T-cell (primary cell): ENCODE results near the gene MYO15A. TPM values are rescaled to one million over a fixed set of nuclear protein-coding genes. Genes with fewer than 3 reads are reported as not detected.

Experiments used
- ATAC-seq, 4 experiments: fragments of 200-7000 bp in 3 of 4; fragments of 150-1000 bp in 1 of 4; cut with Tn5 transposase; replicated peaks in 1 of 4; 1 replicate in 3 of 4; 2 replicates in 1 of 4; pipeline ENCODE4 v1.10.0; 2021; ENCODE audit warnings: moderate library complexity in 3 of 4, mild to moderate bottlenecking in 2 of 4, moderate number of reproducible peaks in 1 of 4
- CTCF ChIA-PET, 2 donors: fragments of 300-600 bp; sonication (Branson Sonifier 250); formaldehyde crosslinking; loops; one replicate each; lab custom pipeline; 2022; ENCODE audit warnings: antibody characterized with exemption in 2 of 2; lab: Charles Lee
- POLR2A ChIA-PET, 2 donors: fragments of 300-600 bp; sonication (Branson Sonifier 250); formaldehyde crosslinking; loops; one replicate each; lab custom pipeline; 2022; ENCODE audit warnings: antibody characterized with exemption in 2 of 2; lab: Charles Lee
- DNase-seq, 35 experiments: peaks; one replicate each; pipeline versions ENCODE4 v3.0.0 to v3.0.0-alpha.2; 2013 to 2023
- H3K27ac ChIP-seq: one replicate; pipeline ENCODE4 v1.5.1; 2013; ENCODE audit warnings: low read length
- H3K27me3 ChIP-seq, 2 experiments: replicated peaks in 1 of 2; 1 replicate in 1 of 2; 2 replicates in 1 of 2; pipeline versions ENCODE4 v1.6.1 to v1.7.0; 2013; ENCODE audit warnings: low read length in 1 of 2, mixed read lengths in 1 of 2; ENCODE audit not compliant: control insufficient read depth in 2 of 2, insufficient read depth in 2 of 2; ENCODE audit errors: extremely low read depth in 1 of 2
- H3K36me3 ChIP-seq, 2 donors: 1 replicate in 1 of 2; 2 replicates in 1 of 2; pipeline versions ENCODE4 v1.6.1 to v1.7.0; 2013; ENCODE audit warnings: low read length in 1 of 2; ENCODE audit not compliant: control insufficient read depth in 2 of 2, insufficient read depth in 1 of 2; ENCODE audit errors: extremely low read depth in 1 of 2
- H3K4me1 ChIP-seq, 2 experiments: 1 replicate in 1 of 2; 2 replicates in 1 of 2; pipeline versions ENCODE4 v1.6.1 to v1.7.0; 2013; ENCODE audit warnings: low read length in 2 of 2, mixed read lengths in 1 of 2; ENCODE audit not compliant: insufficient read depth in 2 of 2, control insufficient read depth in 1 of 2; ENCODE audit errors: extremely low read depth in 1 of 2
- H3K4me3 ChIP-seq, 2 donors: 1 replicate in 1 of 2; 2 replicates in 1 of 2; pipeline versions ENCODE4 v1.5.1 to v1.7.0; 2013; ENCODE audit warnings: mild to moderate bottlenecking in 2 of 2, low read length in 1 of 2, moderate library complexity in 1 of 2; ENCODE audit not compliant: control insufficient read depth in 1 of 2; ENCODE audit errors: extremely low read depth in 1 of 2
- H3K9me3 ChIP-seq: 2 replicates; pipeline ENCODE4 v1.7.0; 2013
- H3K27ac Mint-ChIP-seq, 2 donors: one replicate each; pipeline ENCODE4 v1.8.0; 2020 to 2021; ENCODE audit warnings: mild to moderate bottlenecking in 2 of 2, mixed read lengths in 2 of 2
- H3K27me3 Mint-ChIP-seq, 2 donors: one replicate each; pipeline ENCODE4 v1.8.0; 2021 to 2022; ENCODE audit warnings: mixed read lengths in 2 of 2
- H3K36me3 Mint-ChIP-seq: one replicate; pipeline ENCODE4 v1.8.0; 2021; ENCODE audit warnings: mixed read lengths
- H3K4me1 Mint-ChIP-seq, 3 donors: one replicate each; pipeline ENCODE4 v1.8.0; 2020 to 2022; ENCODE audit warnings: mixed read lengths in 3 of 3, mild to moderate bottlenecking in 1 of 3
- H3K4me3 Mint-ChIP-seq, 3 donors: one replicate each; pipeline ENCODE4 v1.8.0; 2020 to 2022; ENCODE audit warnings: mild to moderate bottlenecking in 3 of 3, mixed read lengths in 3 of 3, moderate library complexity in 3 of 3
- H3K9me3 Mint-ChIP-seq, 3 donors: one replicate each; pipeline ENCODE4 v1.8.0; 2020 to 2022; ENCODE audit warnings: mixed read lengths in 3 of 3
- WGBS: methylation state at CpG from one replicate; pipeline ENCODE4 v1.1.5; 2013; ENCODE audit warnings: missing lambda C conversion rate; ENCODE audit not compliant: insufficient coverage; 5-methylcytosine and 5-hydroxymethylcytosine counted together
- total RNA-seq, 35 experiments: library from RNA in 6 of 35; stranded (reverse) in 6 of 35; fragments of 120-200 nt in 1 of 35; gene quantifications; one replicate each; pipeline versions ENCODE4 v1.2.1 to v1.2.4 and lab custom pipeline; 2013 to 2026

MYO15A gene
- total RNA-seq, 5 donors from 2014 or later (not counting 1 experiment from before 2014, with no cell fraction given), result 0.76 to 1.9 (median 1.3) TPM

DNA sequence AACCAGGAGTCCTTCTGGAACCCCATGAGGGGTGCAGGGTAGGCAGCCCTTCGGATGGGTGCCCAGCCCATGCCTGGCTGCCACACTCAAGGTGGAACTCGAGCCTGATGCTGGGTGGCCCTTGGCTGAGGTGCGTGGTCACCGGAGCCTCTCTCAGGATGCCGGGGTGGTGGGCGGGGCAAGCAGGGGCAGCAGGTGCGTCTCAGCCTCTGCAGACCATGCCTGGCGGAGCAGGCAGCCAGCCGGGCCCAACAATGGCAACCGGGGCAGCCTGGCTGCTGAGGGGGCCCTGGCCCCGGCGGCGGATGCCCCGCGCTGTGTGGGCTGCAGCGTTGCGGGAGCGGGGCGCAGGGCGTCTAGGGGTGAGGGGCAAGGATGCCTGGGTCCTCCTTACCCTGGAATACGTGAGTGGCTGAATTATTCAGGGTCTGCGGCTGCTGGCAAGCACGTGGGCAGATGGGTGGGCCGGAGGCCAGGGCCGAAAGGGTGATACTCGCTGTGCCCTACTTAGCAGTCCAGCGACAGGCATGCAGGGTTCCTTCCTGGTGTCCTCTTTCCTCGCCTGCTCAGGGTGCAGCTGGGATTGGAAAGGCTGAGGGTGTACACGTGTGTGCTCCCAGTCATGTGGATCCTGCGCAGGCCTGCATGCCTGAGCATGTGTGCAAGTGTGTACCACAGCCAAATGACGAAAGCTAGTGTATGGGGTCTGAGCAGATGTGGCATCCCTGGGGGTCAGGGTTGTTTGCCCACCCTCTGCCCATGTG is 14.6 kb downstream of the MYO15A start:
- no peak overlapping the region for H3K4me3 Mint-ChIP-seq
- ChIA-PET POLR2A (no interaction called here), CTCF (interaction anchor here in 1 of 2 donors (0.6 kb wide), 1 partner anchor 47 kb away, joined by 3 read pairs; no protein-coding TSS in a partner anchor)
- peak in 1 of 4 experiments; percentile 24 for ATAC-seq
- H3K4me1 Mint-ChIP-seq, result no peaks in the 10 kb centered on the region
- H3K9me3 Mint-ChIP-seq, result no peaks in the 10 kb centered on the region
- Histone ChIP-seq H3K9me3 (no peaks in the 10 kb centered on the region), H3K36me3 (no peaks in the 10 kb centered on the region), H3K4me3 (no peak overlapping the region), H3K27ac (no peak overlapping the region), H3K4me1 (no peaks in the 10 kb centered on the region), H3K27me3 (peaks cover 0 to 26% of the 10 kb centered on the region in 2 experiments)
- no peak for DNase-seq
- WGBS, result 83% methylated on average over 29 of the region's 31 CpGs
- no peaks in the 10 kb centered on the region for H3K36me3 Mint-ChIP-seq
- no peaks in the 10 kb centered on the region for H3K27me3 Mint-ChIP-seq
- H3K27ac Mint-ChIP-seq, result no peak overlapping the region

DNA sequence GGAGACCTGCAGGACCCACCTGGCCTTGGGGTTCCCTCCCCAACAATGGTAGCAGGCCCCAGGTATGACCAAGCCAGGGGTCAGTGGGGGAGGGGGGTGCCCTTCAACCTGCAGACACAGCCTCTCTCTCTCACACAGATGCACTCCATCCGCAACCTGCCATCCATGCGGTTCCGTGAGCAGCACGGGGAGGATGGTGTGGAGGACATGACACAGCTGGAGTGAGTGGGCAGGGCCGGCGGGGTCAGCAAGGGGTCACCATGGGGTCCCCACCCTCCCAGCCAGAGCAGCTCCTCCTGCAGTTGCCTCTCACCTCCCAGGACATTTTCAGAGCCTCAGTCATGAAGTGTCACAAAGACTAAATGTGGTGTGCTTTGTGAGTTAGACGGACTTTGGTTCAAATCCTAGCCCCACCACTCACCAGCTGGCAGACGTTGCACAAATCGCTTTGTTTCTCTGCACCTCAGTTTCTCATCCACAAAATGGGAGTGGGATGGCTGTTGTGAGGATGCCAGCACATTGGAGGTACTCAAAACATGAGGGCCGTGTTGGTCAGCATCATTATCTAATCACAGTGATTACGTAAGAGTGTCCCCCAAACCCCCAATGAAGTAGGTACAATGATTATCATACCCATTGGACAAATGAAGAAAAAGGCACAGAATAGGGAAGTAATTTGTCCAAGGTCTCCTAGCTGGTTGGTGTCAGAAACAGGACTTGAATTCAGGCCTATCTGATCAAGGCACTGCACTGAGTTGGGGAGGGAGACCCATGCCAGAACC is 16.0 kb downstream of the MYO15A start:
- Histone ChIP-seq H3K4me3 (no peak overlapping the region), H3K27me3 (peaks cover 0 to 22% of the 10 kb centered on the region in 2 experiments), H3K4me1 (no peaks in the 10 kb centered on the region), H3K36me3 (no peaks in the 10 kb centered on the region), H3K9me3 (no peaks in the 10 kb centered on the region), H3K27ac (no peak overlapping the region)
- no peaks in the 10 kb centered on the region for H3K27me3 Mint-ChIP-seq
- no peaks in the 10 kb centered on the region for H3K36me3 Mint-ChIP-seq
- no peaks in the 10 kb centered on the region for H3K4me1 Mint-ChIP-seq
- 70% methylated on average over 2 of the region's 11 CpGs for WGBS
- CTCF ChIA-PET, result interaction anchor here in 1 of 2 donors (0.6 kb wide), 1 partner anchor 38 kb away, joined by 5 read pairs; no protein-coding TSS in a partner anchor
- H3K27ac Mint-ChIP-seq, result no peak overlapping the region
- no peak overlapping the region for H3K4me3 Mint-ChIP-seq
- H3K9me3 Mint-ChIP-seq, result no peaks in the 10 kb centered on the region
- DNase-seq (no peak), ATAC-seq (no peak)
- POLR2A ChIA-PET, result no interaction called here

DNA sequence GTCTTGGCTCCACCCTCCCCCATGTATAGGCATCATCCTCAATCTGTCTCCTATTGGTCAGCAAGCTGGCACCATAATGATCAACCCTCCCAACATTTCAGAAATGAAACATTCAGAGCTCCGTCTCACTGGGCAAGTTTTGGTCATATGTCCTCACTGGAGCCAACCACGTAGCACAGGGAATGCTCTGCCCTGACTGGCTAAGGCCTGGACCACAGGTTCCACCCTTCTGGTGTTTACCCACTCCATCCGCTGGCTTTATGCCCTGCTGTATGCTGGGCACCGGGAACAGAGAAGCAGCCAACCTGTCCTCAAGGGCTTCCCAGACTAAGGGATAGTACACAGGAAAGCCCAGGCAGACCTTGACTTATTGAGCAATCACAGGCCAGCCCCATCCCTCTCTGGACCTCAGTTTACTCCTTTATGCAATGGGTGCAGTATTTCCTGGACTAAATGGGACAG is 20.5 kb downstream of the MYO15A start:
- no peaks in the 10 kb centered on the region for H3K4me1 Mint-ChIP-seq
- no peaks in the 10 kb centered on the region for H3K36me3 Mint-ChIP-seq
- Histone ChIP-seq H3K27me3 (peaks cover 0 to 6% of the 10 kb centered on the region in 2 experiments), H3K9me3 (no peaks in the 10 kb centered on the region), H3K4me1 (no peaks in the 10 kb centered on the region), H3K27ac (no peak overlapping the region), H3K4me3 (no peak overlapping the region), H3K36me3 (no peaks in the 10 kb centered on the region)
- no peak overlapping the region for H3K27ac Mint-ChIP-seq
- ATAC-seq (no peak), DNase-seq (no peak)
- WGBS, result 69% methylated on average over 3 of the region's 4 CpGs
- no peaks in the 10 kb centered on the region for H3K27me3 Mint-ChIP-seq
- H3K9me3 Mint-ChIP-seq, result no peaks in the 10 kb centered on the region
- H3K4me3 Mint-ChIP-seq, result no peak overlapping the region
- ChIA-PET CTCF (no interaction called here), POLR2A (no interaction called here)

DNA sequence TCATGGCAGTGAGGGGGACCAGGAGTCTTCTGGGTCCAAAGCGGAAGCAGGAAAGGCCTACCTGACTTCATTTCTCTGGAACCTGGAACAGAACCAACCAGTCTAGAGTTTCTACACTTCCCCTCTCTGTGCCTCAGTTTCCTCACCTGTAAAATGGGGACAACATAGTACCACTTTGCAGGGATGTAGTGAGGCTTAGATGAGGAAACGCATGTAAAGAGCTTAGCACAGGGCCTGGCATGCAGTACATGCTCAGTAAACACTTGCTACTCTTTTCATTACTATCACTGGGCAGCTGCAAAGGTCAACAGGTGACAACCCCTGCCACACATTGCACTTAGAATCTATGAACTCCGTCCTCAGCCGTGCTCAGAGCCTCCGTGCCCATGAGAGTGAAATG is 24.2 kb downstream of the MYO15A start:
- Mint-ChIP-seq H3K27ac (no peak overlapping the region), H3K27me3 (no peaks in the 10 kb centered on the region), H3K36me3 (no peaks in the 10 kb centered on the region), H3K4me1 (no peaks in the 10 kb centered on the region), H3K4me3 (no peak overlapping the region), H3K9me3 (no peaks in the 10 kb centered on the region)
- peaks cover 0 to 8% of the 10 kb centered on the region in 2 experiments for H3K27me3 ChIP-seq
- 79% methylated on average over 2 of the region's 5 CpGs for WGBS
- H3K27ac ChIP-seq, result no peak overlapping the region
- H3K9me3 ChIP-seq, result no peaks in the 10 kb centered on the region
- no peak for DNase-seq
- ChIA-PET CTCF (no interaction called here), POLR2A (interaction anchor here in 1 of 2 donors (0.5 kb wide), 1 partner anchor 1654 kb away, joined by 3 read pairs; no protein-coding TSS in a partner anchor)
- no peaks in the 10 kb centered on the region for H3K4me1 ChIP-seq
- H3K4me3 ChIP-seq, result no peak overlapping the region
- H3K36me3 ChIP-seq, result no peaks in the 10 kb centered on the region
- ATAC-seq, result no peak

DNA sequence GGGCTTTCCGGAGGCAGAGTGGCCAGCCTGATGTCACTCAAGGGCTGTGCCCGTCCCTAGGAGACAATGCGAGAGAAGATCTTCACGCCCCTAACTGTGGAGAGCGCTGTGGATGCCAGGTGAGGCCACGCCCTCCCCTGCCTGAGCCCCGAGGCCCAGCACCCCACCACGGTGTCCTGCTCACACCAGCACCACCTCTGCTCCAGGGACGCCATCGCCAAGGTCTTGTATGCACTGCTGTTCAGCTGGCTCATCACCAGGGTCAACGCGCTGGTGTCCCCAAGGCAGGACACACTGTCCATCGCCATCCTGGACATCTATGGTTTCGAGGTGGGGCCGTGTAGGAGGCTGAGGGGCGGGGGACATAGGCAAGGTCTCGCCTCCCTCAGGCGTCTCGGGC is 27.8 kb downstream of the MYO15A start:
- Histone ChIP-seq H3K27ac (no peak overlapping the region), H3K27me3 (peaks cover 0 to 22% of the 10 kb centered on the region in 2 experiments), H3K4me3 (no peak overlapping the region), H3K9me3 (no peaks in the 10 kb centered on the region), H3K36me3 (no peaks in the 10 kb centered on the region), H3K4me1 (peaks cover 0 to 5% of the 10 kb centered on the region in 2 experiments)
- no peaks in the 10 kb centered on the region for H3K36me3 Mint-ChIP-seq
- H3K4me3 Mint-ChIP-seq, result no peak overlapping the region
- ChIA-PET CTCF (no interaction called here), POLR2A (no interaction called here)
- no peaks in the 10 kb centered on the region for H3K9me3 Mint-ChIP-seq
- no peak for DNase-seq
- peaks cover 0 to 4% of the 10 kb centered on the region in 2 donors for H3K27me3 Mint-ChIP-seq
- H3K4me1 Mint-ChIP-seq, result peaks cover 3 to 5% (median 4%) of the 10 kb centered on the region in 3 donors
- 82% methylated on average over 17 of the region's 19 CpGs for WGBS
- no peak overlapping the region for H3K27ac Mint-ChIP-seq
- ATAC-seq, result no peak

DNA sequence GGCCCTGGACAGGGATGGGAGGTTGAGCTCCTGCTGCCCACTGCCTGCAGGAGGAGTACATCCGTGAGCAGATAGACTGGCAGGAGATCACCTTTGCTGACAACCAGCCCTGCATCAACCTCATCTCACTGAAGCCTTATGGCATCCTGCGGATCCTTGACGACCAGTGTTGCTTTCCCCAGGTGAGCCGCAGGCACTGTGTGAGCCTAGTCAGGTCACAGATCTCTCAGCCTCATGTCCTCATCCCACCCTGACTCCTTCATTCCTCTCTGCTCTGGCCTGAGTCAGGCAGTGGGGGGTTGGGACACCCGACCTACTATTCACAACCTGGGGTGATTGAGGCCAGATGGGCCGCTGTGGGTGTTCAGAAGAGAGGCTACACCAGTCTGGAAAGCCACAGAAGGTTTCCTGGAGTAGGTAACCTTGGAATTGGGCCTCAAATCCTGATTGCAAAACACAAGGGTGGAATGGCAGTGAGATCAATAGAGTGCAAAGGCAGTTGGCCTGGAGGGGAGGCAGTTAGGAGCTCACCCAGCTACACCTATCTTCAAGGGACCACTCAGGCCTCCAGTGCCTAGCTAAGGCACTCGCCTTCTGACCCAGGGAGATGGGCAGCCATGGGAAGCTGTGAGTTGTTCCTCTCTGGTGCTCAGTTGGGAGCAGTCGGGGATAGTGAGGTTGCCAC is 29.7 kb downstream of the MYO15A start:
- CTCF ChIA-PET, result no interaction called here

More for the DNA sequence above, 29.7 kb downstream of the MYO15A start:
- Mint-ChIP-seq H3K4me1 (peaks cover 3 to 7% (median 4%) of the 10 kb centered on the region in 3 donors), H3K27me3 (peaks cover 0 to 4% of the 10 kb centered on the region in 2 donors), H3K27ac (no peak overlapping the region), H3K36me3 (no peaks in the 10 kb centered on the region), H3K9me3 (no peaks in the 10 kb centered on the region), H3K4me3 (no peak overlapping the region)
- 73% methylated on average over 2 of the region's 8 CpGs for WGBS
- DNase-seq (no peak), ATAC-seq (no peak)
- Histone ChIP-seq H3K27ac (no peak overlapping the region), H3K36me3 (no peaks in the 10 kb centered on the region), H3K9me3 (no peaks in the 10 kb centered on the region), H3K4me3 (no peak overlapping the region), H3K27me3 (peaks cover 0 to 28% of the 10 kb centered on the region in 2 experiments), H3K4me1 (peaks cover 0 to 7% of the 10 kb centered on the region in 2 experiments)
- POLR2A ChIA-PET, result interaction anchor here in 1 of 2 donors (0.6 kb wide), 1 partner anchor 61 kb away, joined by 3 read pairs; no protein-coding TSS in a partner anchor
